CD4-positive, alpha-beta T cell (primary cell): ENCODE data around the gene NPAS3. TPM values are rescaled to one million over a fixed set of nuclear protein-coding genes. Genes with fewer than 3 reads are reported as not detected.

Experiments
- ATAC-seq: fragments of 200-7000 bp; cut with Tn5 transposase; one replicate; pipeline ENCODE4 v1.10.0; 2022; ENCODE audit warnings: mild to moderate bottlenecking; ENCODE audit not compliant: poor library complexity
- CTCF ChIA-PET: fragments of 350-600 bp; sonication (Branson Sonifier 250); formaldehyde crosslinking; loops from one replicate; lab custom pipeline; 2021; ENCODE audit warnings: antibody characterized with exemption, inconsistent platforms; lab: Charles Lee
- POLR2A ChIA-PET: fragments of 350-600 bp; sonication (Branson Sonifier 250); formaldehyde crosslinking; loops from one replicate; lab custom pipeline; 2021; ENCODE audit warnings: antibody characterized with exemption, inconsistent platforms; lab: Charles Lee
- DNase-seq, 14 experiments: peaks; one replicate each; pipeline ENCODE4 v3.0.0-alpha.2; 2013 to 2020; ENCODE audit warnings: mixed read lengths in 2 of 14
- H3K27ac ChIP-seq, 2 donors: one replicate each; pipeline versions ENCODE4 v1.5.1 to v1.7.0; 2013; ENCODE audit warnings: low read length in 2 of 2, low read depth in 1 of 2, mild to moderate bottlenecking in 1 of 2
- H3K27me3 ChIP-seq, 2 experiments: 1 replicate in 1 of 2; 2 replicates in 1 of 2; pipeline versions ENCODE4 v1.6.1 to v1.7.0; 2013; ENCODE audit warnings: low read length in 2 of 2, control low read depth in 1 of 2, mild to moderate bottlenecking in 1 of 2, moderate library complexity in 1 of 2; ENCODE audit not compliant: insufficient read depth in 2 of 2, control insufficient read depth in 1 of 2
- H3K36me3 ChIP-seq: one replicate; pipeline ENCODE4 v1.6.1; 2013; ENCODE audit warnings: low read length, control low read depth; ENCODE audit not compliant: insufficient read depth
- H3K4me1 ChIP-seq: one replicate; pipeline ENCODE4 v1.6.1; 2013; ENCODE audit warnings: low read length, control low read depth; ENCODE audit not compliant: insufficient read depth
- H3K4me3 ChIP-seq: one replicate; pipeline ENCODE4 v1.5.1; 2013; ENCODE audit warnings: mild to moderate bottlenecking, low read length, moderate library complexity
- H3K9me3 ChIP-seq, 2 experiments: 1 replicate in 1 of 2; 2 replicates in 1 of 2; pipeline versions ENCODE4 v1.6.1 to v1.7.0; 2013; ENCODE audit warnings: low read length in 2 of 2, mild to moderate bottlenecking in 2 of 2, control low read depth in 1 of 2, moderate library complexity in 1 of 2; ENCODE audit not compliant: control insufficient read depth in 1 of 2, insufficient read depth in 1 of 2
- H3K27ac Mint-ChIP-seq: one replicate; pipeline ENCODE4 v1.8.0; 2020; ENCODE audit warnings: mixed read lengths
- H3K27me3 Mint-ChIP-seq: one replicate; pipeline ENCODE4 v1.8.0; 2021; ENCODE audit warnings: mixed read lengths
- H3K36me3 Mint-ChIP-seq: one replicate; pipeline ENCODE4 v1.8.0; 2021; ENCODE audit warnings: low read depth, mixed read lengths
- H3K4me1 Mint-ChIP-seq: one replicate; pipeline ENCODE4 v1.8.0; 2021; ENCODE audit warnings: low read depth, mixed read lengths
- H3K4me3 Mint-ChIP-seq: one replicate; pipeline ENCODE4 v1.8.0; 2020; ENCODE audit warnings: mild to moderate bottlenecking, mixed read lengths
- H3K9me3 Mint-ChIP-seq: one replicate; pipeline ENCODE4 v1.8.0; 2020; ENCODE audit warnings: mixed read lengths
- CTCF ChIP-seq: fragments of 200-600 bp; IDR thresholded peaks from one replicate; pipeline ENCODE4 v1.8.0; 2022; ENCODE audit warnings: antibody characterized with exemption, mild to moderate bottlenecking
- intact Hi-C, 2 experiments: fragments of 100-400 bp; cut with DNase I in 1 of 2; cut with micrococcal nuclease in 1 of 2; formaldehyde crosslinking; loops; one replicate each; pipeline versions ENCODE4 v1.15.1 to v1.9.0; 2023 to 2025; cut with DNase I, micrococcal nuclease
- total RNA-seq, 174 experiments: library from RNA in 2 of 174; stranded (reverse) in 2 of 174; gene quantifications; one replicate each; pipeline ENCODE4 v1.2.3 and lab custom pipeline; 2021 to 2026

The NPAS3 gene
- total RNA-seq, 2 experiments from 2014 or later, result not detected

- Histone ChIP-seq H3K4me3 (no peak overlapping the region), H3K4me1 (no peaks in the 10 kb centered on the region), H3K27ac (no peak overlapping the region), H3K27me3 (no peaks in the 10 kb centered on the region), H3K9me3 (peaks cover 0 to 4% of the 10 kb centered on the region in 2 experiments), H3K36me3 (no peaks in the 10 kb centered on the region)
- DNase-seq (no peak), ATAC-seq (no peak)
- POLR2A ChIA-PET, result no interaction called here
- Mint-ChIP-seq H3K36me3 (no peaks in the 10 kb centered on the region), H3K4me3 (no peak overlapping the region), H3K4me1 (no peaks in the 10 kb centered on the region), H3K27me3 (no peaks in the 10 kb centered on the region), H3K9me3 (no peaks in the 10 kb centered on the region), H3K27ac (no peak overlapping the region)
- TF ChIP-seq CTCF, result no peak
- CTCF ChIA-PET, result no interaction called here
- intact Hi-C loops, result no loop called here
Measured at GRCh38 chr14:32967421-32967820, 28.7 kb downstream of the NPAS3 start.

- ATAC-seq, result no peak
- H3K4me1 ChIP-seq, result no peaks in the 10 kb centered on the region
- Mint-ChIP-seq H3K9me3 (no peaks in the 10 kb centered on the region), H3K36me3 (no peaks in the 10 kb centered on the region), H3K27ac (no peak overlapping the region), H3K4me3 (no peak overlapping the region), H3K4me1 (no peaks in the 10 kb centered on the region), H3K27me3 (no peaks in the 10 kb centered on the region)
- no peak overlapping the region for H3K27ac ChIP-seq
- ChIA-PET POLR2A (no interaction called here), CTCF (no interaction called here)
- no peaks in the 10 kb centered on the region for H3K27me3 ChIP-seq
- no peaks in the 10 kb centered on the region for H3K36me3 ChIP-seq
- H3K9me3 ChIP-seq, result peaks cover 0 to 4% of the 10 kb centered on the region in 2 experiments
- H3K4me3 ChIP-seq, result no peak overlapping the region
- intact Hi-C loops, result no loop called here
- DNase-seq, result no peak
- TF ChIP-seq CTCF, result no peak
Measured at GRCh38 chr14:32968972-32969544, 30.4 kb downstream of the NPAS3 start.

DNA sequence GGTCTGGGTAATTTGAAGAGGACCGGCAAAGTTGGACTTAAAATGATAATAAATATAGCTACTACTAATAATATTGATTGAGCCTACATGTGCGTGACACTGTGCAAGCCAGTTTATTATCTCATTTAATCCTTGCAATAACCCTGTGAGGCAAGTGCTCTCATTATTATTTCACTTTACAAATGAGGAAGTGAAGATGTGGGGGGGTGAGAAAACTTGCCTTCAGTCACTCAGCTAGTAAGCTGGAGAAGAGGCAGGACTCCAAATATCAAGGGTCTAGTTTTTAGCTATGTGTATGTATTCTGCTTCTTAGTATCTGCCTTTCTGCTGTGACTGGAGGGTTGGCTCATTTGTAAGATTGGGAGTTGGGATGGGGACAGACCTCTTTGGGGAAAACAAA is 39.2 kb downstream of the NPAS3 start:
- Mint-ChIP-seq H3K9me3 (peaks cover 3% of the 10 kb centered on the region), H3K27ac (no peak overlapping the region), H3K27me3 (peaks cover 6% of the 10 kb centered on the region), H3K36me3 (no peaks in the 10 kb centered on the region), H3K4me1 (no peaks in the 10 kb centered on the region), H3K4me3 (no peak overlapping the region)
- ChIA-PET CTCF (no interaction called here), POLR2A (no interaction called here)
- Histone ChIP-seq H3K9me3 (no peaks in the 10 kb centered on the region), H3K36me3 (no peaks in the 10 kb centered on the region), H3K4me1 (no peaks in the 10 kb centered on the region), H3K27ac (no peak overlapping the region), H3K4me3 (no peak overlapping the region), H3K27me3 (no peaks in the 10 kb centered on the region)
- DNase-seq (no peak), ATAC-seq (no peak)
- TF ChIP-seq CTCF, result no peak
- intact Hi-C loops, result no loop called here
